GM12865 (cell line): Measurements from ENCODE around the gene ARHGAP18.

Experiments used
- DNase-seq: peaks from one replicate; pipeline ENCODE4 v3.0.0; 2010; ENCODE audit warnings: low read depth
- H3K4me3 ChIP-seq: 2 replicates; pipeline ENCODE4 v1.5.1; 2011; ENCODE audit warnings: mild to moderate bottlenecking, low read depth, low read length, control low read depth
- TF ChIP-seq, protein P1 (sequence below): IDR thresholded peaks from 2 replicates; pipeline ENCODE4 v1.5.1; 2011; ENCODE audit warnings: low read length, control low read depth, low read depth, inconsistent platforms; ENCODE audit not compliant: insufficient read depth; ENCODE audit errors: missing control alignments

ARHGAP18 gene

DNA sequence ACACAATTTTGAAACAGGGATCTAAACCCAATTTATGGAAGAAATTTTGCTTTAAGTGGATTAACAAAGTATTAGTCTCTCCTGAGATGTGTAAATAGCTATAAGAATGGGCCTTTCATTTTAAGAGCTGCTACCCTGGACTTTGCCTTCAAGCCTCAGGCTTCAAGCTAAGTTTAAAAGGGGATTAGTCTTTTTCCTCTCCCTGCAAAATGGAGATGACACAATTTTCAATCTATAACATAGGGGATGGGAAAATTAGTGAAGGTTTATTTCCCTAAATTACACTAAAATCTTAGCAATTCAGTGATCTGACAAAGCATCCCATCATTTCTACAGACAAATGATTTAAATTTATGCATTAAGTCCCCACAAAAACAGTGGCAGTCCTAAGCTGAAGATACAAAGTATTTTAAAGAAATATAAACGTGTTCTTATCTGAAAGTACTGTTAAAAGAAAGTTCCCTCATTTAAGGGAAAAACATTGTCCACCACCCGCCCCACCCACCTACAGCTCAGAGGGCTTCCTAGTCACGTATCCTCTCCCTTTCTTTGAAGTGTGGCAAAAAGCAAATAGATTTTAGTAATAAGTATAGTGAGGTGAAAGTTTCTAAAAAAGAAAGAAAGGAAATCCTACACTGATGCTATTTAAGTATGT lies 14.5 kb downstream of the ARHGAP18 start:
- DNase-seq, result peak; percentile 47
- H3K4me3 ChIP-seq, result peak overlapping the region; percentile 32; the same call in 1 of the 2 replicates
- TF ChIP-seq, protein P1, sequence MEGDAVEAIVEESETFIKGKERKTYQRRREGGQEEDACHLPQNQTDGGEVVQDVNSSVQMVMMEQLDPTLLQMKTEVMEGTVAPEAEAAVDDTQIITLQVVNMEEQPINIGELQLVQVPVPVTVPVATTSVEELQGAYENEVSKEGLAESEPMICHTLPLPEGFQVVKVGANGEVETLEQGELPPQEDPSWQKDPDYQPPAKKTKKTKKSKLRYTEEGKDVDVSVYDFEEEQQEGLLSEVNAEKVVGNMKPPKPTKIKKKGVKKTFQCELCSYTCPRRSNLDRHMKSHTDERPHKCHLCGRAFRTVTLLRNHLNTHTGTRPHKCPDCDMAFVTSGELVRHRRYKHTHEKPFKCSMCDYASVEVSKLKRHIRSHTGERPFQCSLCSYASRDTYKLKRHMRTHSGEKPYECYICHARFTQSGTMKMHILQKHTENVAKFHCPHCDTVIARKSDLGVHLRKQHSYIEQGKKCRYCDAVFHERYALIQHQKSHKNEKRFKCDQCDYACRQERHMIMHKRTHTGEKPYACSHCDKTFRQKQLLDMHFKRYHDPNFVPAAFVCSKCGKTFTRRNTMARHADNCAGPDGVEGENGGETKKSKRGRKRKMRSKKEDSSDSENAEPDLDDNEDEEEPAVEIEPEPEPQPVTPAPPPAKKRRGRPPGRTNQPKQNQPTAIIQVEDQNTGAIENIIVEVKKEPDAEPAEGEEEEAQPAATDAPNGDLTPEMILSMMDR, result no peak

DNA sequence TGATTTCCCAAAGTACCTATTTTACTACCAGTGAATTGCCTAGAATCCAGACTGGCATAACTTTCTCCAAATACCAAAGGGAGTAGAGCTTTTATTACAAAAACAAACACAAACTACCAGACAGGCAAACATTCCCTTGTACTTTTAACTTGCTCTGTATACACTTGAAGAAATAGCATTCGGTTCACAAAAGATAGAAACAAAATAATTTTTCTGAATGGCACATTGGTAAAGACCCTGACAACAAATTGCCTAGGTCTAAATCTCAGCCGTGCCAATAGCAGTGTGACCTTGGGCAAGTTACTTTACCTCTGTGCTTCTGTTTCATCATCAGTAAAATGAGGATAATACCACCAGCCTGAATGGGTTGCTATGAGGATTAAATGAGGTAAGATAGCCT lies 15.9 kb downstream of the ARHGAP18 start:
- H3K4me3 ChIP-seq, result no peak overlapping the region
- TF ChIP-seq, protein P1, result no peak
- DNase-seq, result no peak

DNA sequence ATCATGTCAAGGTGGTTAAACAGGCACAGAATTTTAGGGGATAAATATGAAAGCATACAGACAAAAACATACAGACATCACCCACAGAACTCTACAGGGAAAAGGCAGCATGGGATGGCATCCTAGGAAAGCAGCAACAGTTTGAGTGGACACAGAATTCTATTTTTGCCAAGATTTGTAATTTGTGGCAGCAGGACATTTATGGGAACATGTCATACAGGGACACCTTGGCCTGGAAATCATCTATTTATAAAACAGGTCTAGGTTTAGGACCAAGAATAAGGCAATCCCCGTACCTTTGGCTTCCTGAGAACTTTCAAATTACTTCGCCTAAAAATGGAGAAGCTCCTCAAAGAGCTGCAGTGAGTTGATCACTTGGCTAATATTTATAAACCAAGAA lies 17.5 kb downstream of the ARHGAP18 start:
- TF ChIP-seq, protein P1, result no peak
- no peak for DNase-seq
- no peak overlapping the region for H3K4me3 ChIP-seq

DNA sequence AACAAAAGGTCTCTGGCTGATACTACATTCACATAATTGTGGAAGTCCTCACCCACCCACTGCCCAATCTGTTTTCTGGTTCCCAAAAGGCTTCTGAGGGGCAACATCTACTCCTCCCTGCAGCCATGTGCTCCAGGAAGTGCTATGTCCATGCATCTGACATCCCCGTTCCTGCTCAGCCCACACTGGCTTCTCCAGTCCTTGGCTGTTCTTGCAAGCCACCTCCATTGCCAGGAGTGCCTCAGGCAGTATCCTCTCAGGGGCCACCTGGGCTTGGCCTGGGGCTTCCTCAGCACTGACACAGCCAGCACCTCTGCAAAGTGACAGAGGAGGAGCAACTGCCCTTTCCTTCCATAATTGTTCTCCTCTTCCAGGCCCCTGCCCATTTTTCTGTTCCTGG lies 18.3 kb downstream of the ARHGAP18 start:
- no peak overlapping the region for H3K4me3 ChIP-seq
- no peak for DNase-seq
- TF ChIP-seq, protein P1, result no peak

DNA sequence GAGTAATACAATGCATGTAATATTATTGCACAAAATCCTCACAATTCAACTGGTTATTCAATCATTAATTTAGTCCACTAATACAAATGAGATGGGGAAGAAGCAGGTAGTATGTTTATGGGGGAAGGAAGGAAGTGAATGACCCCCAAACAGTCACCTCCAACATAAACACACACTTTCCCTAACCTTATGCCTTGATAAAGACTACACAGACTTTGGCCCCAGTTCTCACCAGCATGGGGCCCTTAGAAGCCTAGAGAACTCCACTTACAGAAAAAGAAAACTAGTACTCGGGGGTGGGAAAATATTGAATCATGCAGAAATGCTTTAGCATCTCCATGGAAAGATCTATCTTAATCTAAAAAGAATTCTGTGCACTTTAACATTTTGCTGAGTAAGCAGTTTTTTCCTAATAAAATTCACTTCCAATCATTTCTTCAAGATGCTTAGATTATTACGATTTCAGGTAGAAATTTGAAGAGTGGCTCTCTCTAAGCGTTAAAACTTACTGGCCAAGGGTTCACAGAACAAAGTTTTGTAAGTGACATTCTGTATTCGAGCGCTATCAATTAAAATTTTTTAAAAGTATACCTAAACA lies 18.8 kb downstream of the ARHGAP18 start:
- H3K4me3 ChIP-seq, result no peak overlapping the region
- TF ChIP-seq, protein P1, result no peak
- no peak for DNase-seq

DNA sequence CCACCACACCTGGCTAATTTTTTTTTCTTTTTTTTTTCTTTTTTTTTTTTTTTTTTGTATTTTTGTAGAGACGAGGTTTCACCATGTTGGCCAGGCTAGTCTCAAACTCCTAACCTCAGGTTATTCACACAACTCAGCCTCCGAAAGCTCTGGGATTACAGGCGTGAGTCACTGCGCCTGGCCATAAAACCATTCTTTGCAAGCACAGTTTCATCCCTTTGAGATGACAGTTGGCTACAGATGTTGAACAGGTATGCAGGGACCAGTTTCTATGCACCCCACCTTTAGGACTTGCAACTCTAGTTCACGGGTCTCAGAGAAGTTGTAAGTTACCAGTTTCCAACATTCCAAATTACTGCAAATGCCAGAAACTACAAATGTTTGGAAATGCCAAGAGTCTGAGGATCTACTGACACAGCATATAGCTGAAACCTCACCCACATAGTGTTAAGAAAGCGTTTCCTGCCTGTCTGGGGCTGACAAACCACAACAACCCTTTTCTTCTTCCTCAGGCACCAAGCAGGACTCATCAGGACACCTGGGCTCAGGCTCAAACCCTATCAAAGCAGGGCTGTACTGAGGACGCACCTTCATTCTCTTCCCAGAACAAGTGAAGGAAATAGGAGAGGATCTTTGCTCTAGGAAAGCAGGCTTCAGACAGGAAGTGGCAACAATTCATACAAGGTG lies 22.9 kb downstream of the ARHGAP18 start:
- TF ChIP-seq, protein P1, result no peak
- H3K4me3 ChIP-seq, result no peak overlapping the region
- DNase-seq, result peak; percentile 80
